GM18498 (cell line): ENCODE measurements around the gene ABCA4.
"Not testable (repeated sequence)": the region's sequence is repeated elsewhere in the genome, so short reads cannot be mapped to it uniquely, and the experiment has no call there.

Experiments
- ATAC-seq: cut with Tn5 transposase; IDR thresholded peaks from one replicate; pipeline ENCODE4 v1.9.1; 2021; ENCODE audit warnings: mild to moderate bottlenecking, moderate library complexity; ENCODE audit not compliant: unreplicated experiment

ABCA4 gene

GRCh38 chr1:94120991-94121390 is at the start of gene ABCA4:
TSS of gene ABCA4 (minus strand) at chr1:94121148. CDS start at chr1:94121045, 103 bp downstream.
- no peak for ATAC-seq

- no peak for ATAC-seq
Measured at GRCh38 chr1:94169126-94169525, 48.2 kb upstream of the ABCA4 start.

GRCh38 chr1:94165843-94166242 is 44.9 kb upstream of the ABCA4 start:
- ATAC-seq = no peak

- not testable (repeated sequence) for ATAC-seq
Measured at GRCh38 chr1:94164885-94165284, 43.9 kb upstream of the ABCA4 start.

GRCh38 chr1:94164121-94164520 is 43.2 kb upstream of the ABCA4 start:
- ATAC-seq = not testable (repeated sequence)

GRCh38 chr1:94163249-94163648 is 42.3 kb upstream of the ABCA4 start:
- ATAC-seq = not testable (repeated sequence)

GRCh38 chr1:94160811-94161210 is 39.9 kb upstream of the ABCA4 start:
- ATAC-seq = no peak

GRCh38 chr1:94156096-94156625 is 35.2 kb upstream of the ABCA4 start:
- no peak for ATAC-seq

- no peak for ATAC-seq
Measured at GRCh38 chr1:94154989-94155388, 34.0 kb upstream of the ABCA4 start.

- ATAC-seq = no peak
Measured at GRCh38 chr1:94153133-94153532, 32.2 kb upstream of the ABCA4 start.

GRCh38 chr1:94149166-94149565 is 28.2 kb upstream of the ABCA4 start:
- not testable (repeated sequence) for ATAC-seq

- ATAC-seq = no peak
Measured at GRCh38 chr1:94146273-94146672, 25.3 kb upstream of the ABCA4 start.

GRCh38 chr1:94144836-94145235 is 23.9 kb upstream of the ABCA4 start:
- no peak for ATAC-seq

GRCh38 chr1:94143809-94144176 is 22.8 kb upstream of the ABCA4 start:
- no peak for ATAC-seq

- ATAC-seq = no peak
Measured at GRCh38 chr1:94143173-94143808, 22.3 kb upstream of the ABCA4 start.

- no peak for ATAC-seq
Measured at GRCh38 chr1:94142583-94142982, 21.6 kb upstream of the ABCA4 start.

GRCh38 chr1:94142022-94142421 is 21.1 kb upstream of the ABCA4 start:
- ATAC-seq = no peak

GRCh38 chr1:94132111-94132510 is 11.2 kb upstream of the ABCA4 start:
- no peak for ATAC-seq

- no peak for ATAC-seq
Measured at GRCh38 chr1:94130851-94131595, 10.1 kb upstream of the ABCA4 start.

- no peak for ATAC-seq
Measured at GRCh38 chr1:94126651-94127050, 5.7 kb upstream of the ABCA4 start.

- ATAC-seq = no peak
Measured at GRCh38 chr1:94125551-94126514, 4.9 kb upstream of the ABCA4 start.
